Activated T-helper 2 cell treated with anti-CD3 and anti-CD28 coated beads, Interferon-gamma antibody, Interleukin-2, Interleukin-4, amounts not matched to agents 10 μg/mL and 5 μg/mL and 100 μg/mL, durations not matched to agents 14 hours and 24 hours and 36 hours (primary cell): Measurements from ENCODE around the gene AMIGO1. TPM values are rescaled to one million over a fixed set of nuclear protein-coding genes. Genes with fewer than 3 reads are reported as not detected.
"Not testable (repeated sequence)": the region's sequence is repeated elsewhere in the genome, so short reads cannot be mapped to it uniquely, and the experiment has no call there.

Source experiments
- DNase-seq: peaks from one replicate; pipeline ENCODE4 v3.0.0; 2021; ENCODE audit warnings: low spot score
- H3K27ac Mint-ChIP-seq: one replicate; pipeline ENCODE4 v1.8.0; 2021; ENCODE audit warnings: mixed read lengths
- H3K27me3 Mint-ChIP-seq: one replicate; pipeline ENCODE4 v1.8.0; 2021; ENCODE audit warnings: low read depth, mixed read lengths
- H3K36me3 Mint-ChIP-seq: one replicate; pipeline ENCODE4 v1.8.0; 2021; ENCODE audit warnings: low read depth, mixed read lengths
- H3K4me1 Mint-ChIP-seq: one replicate; pipeline ENCODE4 v1.8.0; 2021; ENCODE audit warnings: low read depth, mixed read lengths
- H3K4me3 Mint-ChIP-seq: one replicate; pipeline ENCODE4 v1.8.0; 2021; ENCODE audit warnings: low read depth, mild to moderate bottlenecking, moderate library complexity, mixed read lengths
- H3K9me3 Mint-ChIP-seq: one replicate; pipeline ENCODE4 v1.8.0; 2021; ENCODE audit warnings: mixed read lengths
- intact Hi-C: fragments of 100-400 bp; cut with micrococcal nuclease; formaldehyde crosslinking; loops from one replicate; pipeline ENCODE4 v1.15.1; 2023
- total RNA-seq: library from RNA; stranded (reverse); gene quantifications from 2 replicates; pipeline ENCODE4 v1.2.3, GENCODE V29; 2022

AMIGO1 gene
- total RNA-seq, 1 donor from 2014 or later = 0.66 TPM

DNA sequence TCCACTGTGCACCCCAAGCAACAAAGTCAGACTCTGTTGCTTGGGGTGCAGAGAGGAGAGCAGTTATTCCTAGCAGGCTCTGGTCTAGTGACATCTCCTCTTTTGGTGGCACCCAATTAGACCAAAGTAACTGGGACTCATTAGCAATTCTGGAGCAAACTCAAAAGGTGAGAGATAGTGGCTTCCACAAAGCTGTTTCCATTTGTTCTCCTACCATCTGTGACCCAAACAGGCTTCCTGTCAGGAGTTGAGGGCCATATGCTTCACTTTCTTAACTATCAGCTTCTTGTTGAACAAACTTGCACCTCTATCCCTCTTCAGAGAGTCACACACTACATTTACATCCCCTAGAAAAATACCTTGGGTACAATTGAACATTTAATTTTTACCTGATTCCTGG, 27.3 kb downstream of the AMIGO1 start:
- no peak for DNase-seq
- Mint-ChIP-seq H3K4me3 (no peak overlapping the region), H3K36me3 (peaks cover 14% of the 10 kb centered on the region), H3K27ac (no peak overlapping the region), H3K4me1 (peaks cover 27% of the 10 kb centered on the region), H3K9me3 (no peaks in the 10 kb centered on the region), H3K27me3 (peaks cover 23% of the 10 kb centered on the region)
- intact Hi-C loops = loop anchor here (5.0 kb wide), 1 partner anchor 135 kb away; the partner anchor contains the start of genes AMPD2 and GNAT2

DNA sequence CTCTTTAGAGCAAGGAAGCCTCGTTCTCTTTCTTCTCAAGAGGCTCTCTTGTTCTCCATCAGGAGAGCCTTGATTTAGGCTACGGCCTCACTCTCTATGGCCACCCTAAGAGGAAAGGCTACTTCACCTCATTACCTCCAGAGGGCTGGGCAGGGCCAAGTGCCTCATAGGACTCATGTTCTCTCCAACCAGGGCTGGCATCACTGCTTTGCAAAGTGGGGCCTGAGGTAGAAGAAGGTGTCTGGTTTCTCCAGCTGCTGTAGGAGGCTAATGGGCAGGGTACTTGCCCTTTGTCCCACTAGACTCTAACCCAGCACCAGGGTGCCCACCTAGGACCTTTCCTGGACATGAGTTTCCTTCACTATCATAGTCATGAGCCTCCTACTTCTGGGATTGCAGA, 27.9 kb downstream of the AMIGO1 start:
- H3K27ac Mint-ChIP-seq = no peak overlapping the region
- DNase-seq = no peak
- H3K9me3 Mint-ChIP-seq = no peaks in the 10 kb centered on the region
- no peak overlapping the region for H3K4me3 Mint-ChIP-seq
- H3K27me3 Mint-ChIP-seq = peaks cover 23% of the 10 kb centered on the region
- intact Hi-C loops = loop anchor here (5.0 kb wide), 1 partner anchor 136 kb away; the partner anchor contains the start of genes AMPD2 and GNAT2
- H3K36me3 Mint-ChIP-seq = peaks cover 14% of the 10 kb centered on the region
- H3K4me1 Mint-ChIP-seq = peaks cover 27% of the 10 kb centered on the region

DNA sequence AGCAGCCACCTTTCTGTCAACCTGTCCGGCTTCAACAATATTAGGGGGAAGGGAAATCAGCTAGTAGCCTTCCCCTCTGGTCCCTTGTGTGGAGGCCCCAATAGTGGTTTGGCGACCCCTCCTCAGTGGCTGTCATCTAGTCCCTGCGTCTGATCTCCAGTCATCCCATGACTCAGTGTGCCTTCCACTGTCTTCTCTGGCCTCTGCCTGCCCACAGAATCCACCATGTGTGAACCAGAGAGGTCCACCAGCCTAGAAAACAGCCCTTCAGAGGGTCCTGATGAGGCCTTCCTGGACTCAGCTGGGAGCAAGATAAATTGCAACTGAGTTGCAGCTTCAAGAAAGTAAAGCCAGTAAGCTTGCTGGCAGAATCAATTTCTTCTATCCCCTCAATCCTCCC, 29.6 kb downstream of the AMIGO1 start:
- DNase-seq = no peak
- peaks cover 30% of the 10 kb centered on the region for H3K27me3 Mint-ChIP-seq
- intact Hi-C loops = loop anchor here (5.0 kb wide), 1 partner anchor 137 kb away; the partner anchor contains the start of genes AMPD2 and GNAT2
- H3K4me1 Mint-ChIP-seq = peaks cover 20% of the 10 kb centered on the region
- no peak overlapping the region for H3K27ac Mint-ChIP-seq
- H3K4me3 Mint-ChIP-seq = no peak overlapping the region
- no peaks in the 10 kb centered on the region for H3K9me3 Mint-ChIP-seq
- peaks cover 2% of the 10 kb centered on the region for H3K36me3 Mint-ChIP-seq

DNA sequence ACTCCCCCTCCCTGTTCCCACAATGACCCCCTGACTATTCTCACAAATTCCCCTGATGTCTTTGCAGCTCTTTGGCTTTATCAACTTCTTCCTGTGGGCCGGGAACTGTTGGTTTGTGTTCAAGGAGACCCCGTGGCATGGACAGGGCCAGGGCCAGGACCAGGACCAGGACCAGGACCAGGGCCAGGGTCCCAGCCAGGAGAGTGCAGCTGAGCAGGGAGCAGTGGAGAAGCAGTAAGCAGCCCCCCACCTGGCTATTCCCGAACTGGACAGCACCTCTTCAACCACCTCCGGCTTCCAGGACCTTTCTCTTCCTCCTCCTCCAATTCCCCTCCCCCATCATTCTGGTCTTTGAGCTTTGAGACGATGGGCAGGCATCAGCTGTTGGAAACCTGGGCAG, 30.2 kb downstream of the AMIGO1 start:
- Mint-ChIP-seq H3K36me3 (peaks cover 2% of the 10 kb centered on the region), H3K4me1 (peaks cover 14% of the 10 kb centered on the region), H3K27me3 (peaks cover 30% of the 10 kb centered on the region), H3K27ac (no peak overlapping the region), H3K4me3 (no peak overlapping the region), H3K9me3 (no peaks in the 10 kb centered on the region)
- intact Hi-C loops = no loop called here
- DNase-seq = no peak

DNA sequence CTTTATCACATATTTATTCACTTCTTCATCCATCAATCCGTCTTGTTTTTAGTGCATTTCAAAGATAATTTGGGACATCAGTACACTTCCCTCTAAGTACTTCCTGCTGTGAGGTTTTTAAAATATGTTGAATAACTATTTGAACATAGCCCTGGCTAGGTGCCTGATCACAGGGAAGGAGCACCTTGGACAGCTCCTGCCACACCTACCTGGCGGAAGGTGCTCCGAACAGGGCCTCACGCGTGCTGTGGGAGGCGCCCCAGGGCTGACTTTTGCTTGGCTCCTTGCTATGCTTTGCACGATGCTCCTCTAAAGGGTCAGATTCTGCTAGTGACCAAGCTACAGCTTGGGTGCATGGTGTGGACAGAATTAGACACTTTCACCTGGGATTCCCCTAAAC, 30.7 kb downstream of the AMIGO1 start:
- no peak for DNase-seq
- intact Hi-C loops = no loop called here
- no peaks in the 10 kb centered on the region for H3K36me3 Mint-ChIP-seq
- no peaks in the 10 kb centered on the region for H3K9me3 Mint-ChIP-seq
- no peak overlapping the region for H3K27ac Mint-ChIP-seq
- no peak overlapping the region for H3K4me3 Mint-ChIP-seq
- peaks cover 33% of the 10 kb centered on the region for H3K27me3 Mint-ChIP-seq
- H3K4me1 Mint-ChIP-seq = peaks cover 14% of the 10 kb centered on the region

DNA sequence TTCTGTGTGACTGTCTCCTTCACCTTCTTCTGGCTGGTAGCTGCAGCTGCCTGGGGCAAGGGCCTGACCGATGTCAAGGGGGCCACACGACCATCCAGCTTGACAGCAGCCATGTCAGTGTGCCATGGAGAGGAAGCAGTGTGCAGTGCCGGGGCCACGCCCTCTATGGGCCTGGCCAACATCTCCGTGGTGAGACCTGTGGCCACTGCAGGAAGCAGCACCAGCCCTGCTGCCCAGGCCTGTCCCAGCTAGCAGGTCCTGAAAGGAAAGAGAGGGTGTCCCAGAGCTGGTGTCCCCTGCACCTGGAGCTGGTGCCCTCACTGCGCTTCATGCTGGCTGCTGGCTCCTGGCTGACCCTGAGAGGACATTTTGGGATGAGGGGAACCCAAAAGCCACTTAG, 31.7 kb downstream of the AMIGO1 start:
- Mint-ChIP-seq H3K9me3 (no peaks in the 10 kb centered on the region), H3K4me1 (peaks cover 7% of the 10 kb centered on the region), H3K36me3 (no peaks in the 10 kb centered on the region), H3K4me3 (no peak overlapping the region), H3K27ac (no peak overlapping the region), H3K27me3 (peaks cover 33% of the 10 kb centered on the region)
- intact Hi-C loops = no loop called here
- no peak for DNase-seq

DNA sequence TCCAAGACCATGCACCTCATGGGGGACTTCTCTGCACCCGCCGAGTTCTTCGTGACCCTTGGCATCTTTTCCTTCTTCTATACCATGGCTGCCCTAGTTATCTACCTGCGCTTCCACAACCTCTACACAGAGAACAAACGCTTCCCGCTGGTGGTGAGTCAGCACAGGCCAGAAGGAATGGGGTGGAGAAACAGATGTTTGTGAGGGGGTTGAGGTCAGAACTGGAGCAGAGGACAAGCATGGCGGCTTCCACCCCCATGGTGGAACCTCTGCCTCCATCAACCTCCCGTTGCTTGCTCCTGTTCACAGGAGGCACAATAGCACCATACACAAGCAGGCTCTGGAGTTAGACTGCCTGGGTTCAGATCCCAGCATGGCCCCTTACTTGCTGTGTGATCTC, 32.7 kb downstream of the AMIGO1 start:
- Mint-ChIP-seq H3K36me3 (no peaks in the 10 kb centered on the region), H3K27ac (no peak overlapping the region), H3K4me3 (no peak overlapping the region), H3K4me1 (no peaks in the 10 kb centered on the region), H3K27me3 (peaks cover 34% of the 10 kb centered on the region), H3K9me3 (no peaks in the 10 kb centered on the region)
- no peak for DNase-seq
- intact Hi-C loops = no loop called here

DNA sequence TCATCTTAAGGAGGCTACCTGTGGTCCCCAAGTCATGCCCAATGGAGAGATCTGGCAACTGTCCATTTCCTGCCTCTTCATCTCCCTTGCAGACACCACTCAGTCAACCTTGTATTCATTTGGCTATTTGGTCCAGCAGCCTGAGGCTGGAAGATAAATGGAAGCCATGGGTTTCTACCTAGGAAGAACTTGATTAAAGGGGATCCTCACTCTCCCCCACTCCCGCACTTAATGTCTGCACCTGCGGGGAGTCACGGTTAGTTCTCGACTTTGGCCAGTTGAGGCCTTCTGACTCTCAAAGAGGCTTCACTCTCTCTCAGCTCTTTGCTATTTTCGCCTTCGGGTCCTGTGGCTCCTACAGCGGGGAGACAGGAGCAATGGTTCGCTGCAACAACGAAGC, 34.3 kb downstream of the AMIGO1 start:
- no peak overlapping the region for H3K4me3 Mint-ChIP-seq
- intact Hi-C loops = no loop called here
- H3K36me3 Mint-ChIP-seq = no peaks in the 10 kb centered on the region

DNA sequence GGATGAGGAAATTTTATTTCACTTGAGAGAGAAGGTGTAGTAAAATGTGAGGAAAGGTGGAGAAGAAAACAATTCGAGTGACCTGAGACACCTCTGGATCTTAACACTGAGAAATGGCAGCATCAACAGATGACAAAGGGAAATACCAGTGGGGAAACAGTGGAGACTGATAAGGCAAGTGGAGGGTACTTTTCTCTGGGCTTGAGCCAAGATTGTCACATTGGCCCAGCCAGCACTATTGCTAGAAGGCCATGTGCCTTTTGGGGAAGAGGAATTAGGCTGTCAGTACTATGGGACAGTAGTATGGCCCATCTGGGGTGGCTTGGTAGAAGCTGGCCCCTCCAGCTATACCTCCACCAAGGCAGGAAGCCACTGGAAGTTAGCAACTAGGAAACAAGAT, 34.8 kb downstream of the AMIGO1 start:
- intact Hi-C loops = no loop called here
- no peak overlapping the region for H3K4me3 Mint-ChIP-seq
- H3K27ac Mint-ChIP-seq = no peak overlapping the region
- no peaks in the 10 kb centered on the region for H3K4me1 Mint-ChIP-seq
- H3K27me3 Mint-ChIP-seq = peaks cover 35% of the 10 kb centered on the region
- no peaks in the 10 kb centered on the region for H3K36me3 Mint-ChIP-seq
- no peak for DNase-seq
- no peaks in the 10 kb centered on the region for H3K9me3 Mint-ChIP-seq

More for the DNA sequence above, 34.3 kb downstream of the AMIGO1 start:
- no peaks in the 10 kb centered on the region for H3K9me3 Mint-ChIP-seq
- H3K4me1 Mint-ChIP-seq = no peaks in the 10 kb centered on the region
- DNase-seq = no peak
- no peak overlapping the region for H3K27ac Mint-ChIP-seq
- peaks cover 34% of the 10 kb centered on the region for H3K27me3 Mint-ChIP-seq

DNA sequence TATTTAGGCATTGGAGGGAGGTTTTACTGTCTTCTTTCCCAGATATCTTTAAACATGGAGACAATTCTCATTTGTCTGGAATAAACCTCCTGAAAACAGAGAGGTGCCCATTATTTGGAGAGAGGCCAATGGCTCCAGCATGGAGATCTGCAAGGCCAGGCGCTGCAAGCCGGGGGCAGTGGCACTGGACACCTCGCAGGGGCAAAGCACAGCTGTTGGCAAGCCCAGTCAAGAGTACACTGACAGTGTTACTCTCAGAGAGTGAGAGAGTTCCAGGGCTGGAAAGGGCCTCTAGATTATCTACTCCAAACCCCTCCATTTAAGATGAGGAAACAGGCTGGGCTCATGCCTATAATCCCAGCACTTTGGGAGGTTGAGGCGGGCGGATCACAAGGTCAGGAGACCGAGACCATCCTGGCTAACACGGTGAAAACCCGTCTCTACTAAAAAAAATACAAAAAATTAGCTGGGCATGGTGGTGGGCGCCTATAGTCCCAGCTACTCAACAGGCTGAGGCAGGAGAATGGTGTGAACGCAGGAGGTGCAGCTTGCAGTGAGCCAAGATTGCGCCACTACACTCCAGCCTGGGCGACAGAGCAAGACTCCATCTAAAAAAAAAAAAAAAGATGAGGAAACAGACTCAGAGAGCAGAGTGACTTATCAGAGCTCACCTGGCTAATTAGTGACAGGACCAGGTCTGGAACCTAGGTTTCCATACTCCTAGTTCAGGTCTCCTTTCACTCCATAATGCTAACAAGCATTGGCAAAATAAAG, 36.1 kb downstream of the AMIGO1 start:
- H3K9me3 Mint-ChIP-seq, DNase-seq, H3K4me1 Mint-ChIP-seq, H3K27ac Mint-ChIP-seq, H3K4me3 Mint-ChIP-seq, intact Hi-C loops, H3K36me3 Mint-ChIP-seq: not testable (repeated sequence)
- peaks cover 37% of the 10 kb centered on the region for H3K27me3 Mint-ChIP-seq

DNA sequence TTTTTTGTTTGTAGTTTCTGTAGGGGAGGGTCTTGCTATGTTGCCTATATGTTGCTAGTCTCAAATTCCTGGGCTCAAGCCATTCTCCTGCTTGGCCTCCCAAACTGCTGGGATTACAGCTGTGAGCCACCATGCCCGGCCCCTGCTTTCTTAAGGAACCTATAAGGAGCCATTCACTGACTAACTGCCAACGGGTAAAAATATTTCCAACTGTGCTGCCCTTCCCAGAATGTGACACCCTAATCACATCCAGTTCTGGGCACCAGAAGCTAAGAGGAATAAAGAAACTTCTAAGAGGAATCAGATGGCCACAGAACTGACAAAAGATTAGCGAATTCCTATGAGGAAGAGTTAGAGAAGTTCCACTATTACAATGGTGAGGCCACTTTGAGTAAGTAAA, 36.7 kb downstream of the AMIGO1 start:
- Mint-ChIP-seq H3K4me3 (no peak overlapping the region), H3K9me3 (no peaks in the 10 kb centered on the region), H3K36me3 (no peaks in the 10 kb centered on the region), H3K4me1 (no peaks in the 10 kb centered on the region), H3K27me3 (peaks cover 44% of the 10 kb centered on the region), H3K27ac (no peak overlapping the region)
- DNase-seq = no peak
- intact Hi-C loops = no loop called here

DNA sequence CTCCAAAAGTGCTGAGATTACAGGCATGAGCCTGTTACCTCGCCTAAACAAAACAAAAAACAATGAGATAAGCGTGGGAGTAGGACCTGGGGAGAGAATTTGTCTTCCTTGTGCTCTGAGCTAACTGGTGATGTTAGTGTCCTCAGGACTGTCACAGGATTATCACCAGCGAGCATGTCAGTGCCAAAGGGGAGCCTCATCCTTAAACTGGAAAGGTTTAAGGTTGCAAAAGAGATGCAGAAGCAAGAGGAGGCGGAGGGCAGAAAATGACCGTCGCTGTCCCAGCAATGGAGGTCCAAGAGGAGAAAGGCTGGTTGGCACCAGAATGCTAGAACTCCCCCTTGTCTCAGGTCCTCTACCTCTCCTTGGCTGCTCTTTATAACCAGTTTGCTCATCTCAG, 39.3 kb downstream of the AMIGO1 start:
- intact Hi-C loops = no loop called here
- no peaks in the 10 kb centered on the region for H3K4me1 Mint-ChIP-seq
- H3K9me3 Mint-ChIP-seq = no peaks in the 10 kb centered on the region
- no peak overlapping the region for H3K4me3 Mint-ChIP-seq
- peaks cover 56% of the 10 kb centered on the region for H3K27me3 Mint-ChIP-seq
- H3K36me3 Mint-ChIP-seq = no peaks in the 10 kb centered on the region
- no peak overlapping the region for H3K27ac Mint-ChIP-seq
- no peak for DNase-seq

DNA sequence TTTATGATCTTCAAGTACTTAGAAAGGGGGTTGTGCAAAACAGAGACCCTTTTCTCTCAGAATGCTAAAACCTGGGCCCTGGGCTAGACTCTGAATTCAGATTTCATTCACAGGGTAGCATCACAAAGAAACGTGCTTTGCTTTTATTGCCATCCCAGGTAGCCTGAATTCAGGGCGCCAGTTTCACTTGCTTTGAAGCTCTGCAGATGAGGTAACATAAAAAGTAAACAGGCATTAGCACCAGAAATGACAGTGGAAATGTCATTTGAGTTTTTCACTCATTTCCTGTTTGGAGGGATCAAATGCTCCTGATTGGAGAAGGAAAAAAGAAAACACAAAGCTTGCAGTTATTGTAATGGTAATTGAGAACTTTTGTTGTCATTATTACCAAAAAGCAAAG, 40.6 kb downstream of the AMIGO1 start:
- Mint-ChIP-seq H3K4me1 (no peaks in the 10 kb centered on the region), H3K27me3 (peaks cover 67% of the 10 kb centered on the region)
- DNase-seq = no peak

More for the DNA sequence above, 40.6 kb downstream of the AMIGO1 start:
- Mint-ChIP-seq H3K27ac (no peak overlapping the region), H3K4me3 (no peak overlapping the region), H3K36me3 (no peaks in the 10 kb centered on the region), H3K9me3 (no peaks in the 10 kb centered on the region)
- intact Hi-C loops = no loop called here
